Measurements from ENCODE around the gene CA12.

DNA sequence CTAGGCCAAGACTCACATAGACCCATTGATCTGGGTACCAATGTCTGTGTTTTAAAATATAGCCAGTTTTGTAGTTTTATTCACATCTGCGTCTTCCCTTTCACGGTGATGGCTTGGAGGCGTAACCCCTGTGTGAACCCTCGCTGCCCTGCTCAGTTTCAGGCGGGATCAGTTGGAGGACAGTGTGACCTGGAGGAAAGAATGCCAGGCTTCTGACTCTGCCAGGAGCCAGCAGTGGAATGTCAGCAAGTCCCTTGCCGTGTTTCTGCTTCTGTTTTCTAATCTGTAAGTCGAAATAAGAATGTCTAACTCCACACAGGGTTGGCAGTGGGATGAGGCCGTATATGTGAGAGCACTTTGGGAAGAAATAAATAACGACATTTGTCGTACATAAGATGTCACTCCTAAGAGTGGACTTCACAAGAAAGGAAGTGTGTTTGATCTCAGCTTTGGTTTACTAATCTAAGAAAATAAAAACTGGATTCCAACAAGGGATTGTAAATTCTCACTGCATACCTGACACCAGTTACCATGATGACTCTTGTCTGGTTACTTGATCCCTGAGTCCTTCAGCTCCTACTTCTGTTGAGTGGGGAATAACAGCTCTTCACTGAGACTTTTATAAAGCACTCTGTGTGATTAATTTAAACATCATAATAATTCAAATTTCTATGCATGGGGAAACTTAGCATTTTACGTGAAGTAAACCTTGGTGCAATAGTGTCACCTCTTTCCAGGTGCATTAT, 6.3 kb upstream of the CA12 start:
- TF ChIP-seq, protein P1, sequence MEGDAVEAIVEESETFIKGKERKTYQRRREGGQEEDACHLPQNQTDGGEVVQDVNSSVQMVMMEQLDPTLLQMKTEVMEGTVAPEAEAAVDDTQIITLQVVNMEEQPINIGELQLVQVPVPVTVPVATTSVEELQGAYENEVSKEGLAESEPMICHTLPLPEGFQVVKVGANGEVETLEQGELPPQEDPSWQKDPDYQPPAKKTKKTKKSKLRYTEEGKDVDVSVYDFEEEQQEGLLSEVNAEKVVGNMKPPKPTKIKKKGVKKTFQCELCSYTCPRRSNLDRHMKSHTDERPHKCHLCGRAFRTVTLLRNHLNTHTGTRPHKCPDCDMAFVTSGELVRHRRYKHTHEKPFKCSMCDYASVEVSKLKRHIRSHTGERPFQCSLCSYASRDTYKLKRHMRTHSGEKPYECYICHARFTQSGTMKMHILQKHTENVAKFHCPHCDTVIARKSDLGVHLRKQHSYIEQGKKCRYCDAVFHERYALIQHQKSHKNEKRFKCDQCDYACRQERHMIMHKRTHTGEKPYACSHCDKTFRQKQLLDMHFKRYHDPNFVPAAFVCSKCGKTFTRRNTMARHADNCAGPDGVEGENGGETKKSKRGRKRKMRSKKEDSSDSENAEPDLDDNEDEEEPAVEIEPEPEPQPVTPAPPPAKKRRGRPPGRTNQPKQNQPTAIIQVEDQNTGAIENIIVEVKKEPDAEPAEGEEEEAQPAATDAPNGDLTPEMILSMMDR (IDR thresholded peaks at IDR 0.05) = no peak
- no peak for TF ChIP-seq POLR2A (IDR thresholded peaks at IDR 0.05)

Data from Peyer's patch (tissue), 4 donors.